GM18508 (cell line): ENCODE data around the gene LILRB1.
"Not testable (repeated sequence)": the region's sequence is repeated elsewhere in the genome, so short reads cannot be mapped to it uniquely, and the experiment has no call there.

ENCODE experiments used
- ATAC-seq: cut with Tn5 transposase; IDR thresholded peaks from one replicate; pipeline ENCODE4 v1.9.1; 2021; ENCODE audit warnings: moderate number of reproducible peaks; ENCODE audit not compliant: insufficient read depth, unreplicated experiment

The LILRB1 gene

GRCh38 chr19:54630262-54630661 is at the start of gene LILRB1:
Gene LILRB1, plus strand, starts transcription at chr19:54630484. Its CDS starts 590 bp downstream, at chr19:54631074.
- ATAC-seq, result not testable (repeated sequence)

- ATAC-seq, result no peak
Observed at GRCh38 chr19:54586397-54586796, 43.9 kb upstream of the LILRB1 start.

- no peak for ATAC-seq
Observed at GRCh38 chr19:54587026-54587425, 43.3 kb upstream of the LILRB1 start.

- not testable (repeated sequence) for ATAC-seq
Observed at GRCh38 chr19:54593445-54593844, 36.8 kb upstream of the LILRB1 start, which contains the start of gene LILRA1. Gene LILRA1, plus strand, starts transcription at chr19:54593632. Its CDS starts 613 bp downstream, at chr19:54594245.

GRCh38 chr19:54593931-54594626 is 36.2 kb upstream of the LILRB1 start:
- not testable (repeated sequence) for ATAC-seq

- ATAC-seq, result no peak
Observed at GRCh38 chr19:54594737-54595136, 35.5 kb upstream of the LILRB1 start.

GRCh38 chr19:54595680-54596436 is 34.4 kb upstream of the LILRB1 start:
- ATAC-seq, result not testable (repeated sequence)

- no peak for ATAC-seq
Observed at GRCh38 chr19:54600212-54600611, 30.1 kb upstream of the LILRB1 start.

- no peak for ATAC-seq
Observed at GRCh38 chr19:54606230-54606629, 24.1 kb upstream of the LILRB1 start.

GRCh38 chr19:54606891-54607784 is 23.1 kb upstream of the LILRB1 start:
- ATAC-seq, result no peak

GRCh38 chr19:54607785-54608150 is 22.5 kb upstream of the LILRB1 start:
- no peak for ATAC-seq

- no peak for ATAC-seq
Observed at GRCh38 chr19:54608205-54608604, 22.1 kb upstream of the LILRB1 start.

GRCh38 chr19:54608792-54609191 is 21.5 kb upstream of the LILRB1 start:
- ATAC-seq, result no peak

GRCh38 chr19:54609356-54609791 is 20.9 kb upstream of the LILRB1 start:
- ATAC-seq, result no peak

- ATAC-seq, result no peak
Observed at GRCh38 chr19:54612428-54612827, 17.9 kb upstream of the LILRB1 start.

GRCh38 chr19:54614726-54615125 is 15.6 kb upstream of the LILRB1 start:
- no peak for ATAC-seq

- ATAC-seq, result no peak
Observed at GRCh38 chr19:54616057-54616456, 14.2 kb upstream of the LILRB1 start.

GRCh38 chr19:54616821-54617560 is 13.3 kb upstream of the LILRB1 start:
- peak; percentile 76 for ATAC-seq

- no peak for ATAC-seq
Observed at GRCh38 chr19:54620464-54620863, 9.8 kb upstream of the LILRB1 start.

GRCh38 chr19:54622431-54622830 is 7.9 kb upstream of the LILRB1 start:
- no peak for ATAC-seq
